Ishikawa (cell line): Measurements from ENCODE around the gene ATL1.

Experiments used
- CEBPB ChIP-seq: IDR thresholded peaks from 2 replicates; pipeline ENCODE4 v1.6.1; 2012
- CREB1 ChIP-seq: IDR thresholded peaks from 2 replicates; pipeline ENCODE4 v1.6.1; 2012; ENCODE audit warnings: low read depth
- EGR1 ChIP-seq: IDR thresholded peaks from 2 replicates; pipeline ENCODE4 v1.6.1; 2012
- EP300 ChIP-seq: IDR thresholded peaks from 2 replicates; pipeline ENCODE4 v1.6.1; 2012; ENCODE audit warnings: borderline replicate concordance
- FOXM1 ChIP-seq: IDR thresholded peaks from 2 replicates; pipeline ENCODE4 v1.6.1; 2012; ENCODE audit warnings: low read depth, borderline replicate concordance
- NFIC ChIP-seq: IDR thresholded peaks from 2 replicates; pipeline ENCODE4 v1.6.1; 2012
- RAD21 ChIP-seq: IDR thresholded peaks from 2 replicates; pipeline ENCODE4 v1.6.1; 2012; ENCODE audit warnings: low read depth
- TAF1 ChIP-seq: IDR thresholded peaks from 2 replicates; pipeline ENCODE4 v1.6.1; 2012; ENCODE audit warnings: low read depth, mild to moderate bottlenecking
- TCF12 ChIP-seq: IDR thresholded peaks from 2 replicates; pipeline ENCODE4 v1.6.1; 2012; ENCODE audit warnings: low read depth
- USF1 ChIP-seq: IDR thresholded peaks from 2 replicates; pipeline ENCODE4 v1.6.1; 2012
- YY1 ChIP-seq: IDR thresholded peaks from 2 replicates; pipeline ENCODE4 v1.6.1; 2012; ENCODE audit warnings: low read depth
- ZBTB7A ChIP-seq: IDR thresholded peaks from 2 replicates; pipeline ENCODE4 v1.6.1; 2012; ENCODE audit warnings: low read depth
- TF ChIP-seq, protein P1 (sequence below): IDR thresholded peaks from 2 replicates; pipeline ENCODE4 v1.6.1; 2012
- TF ChIP-seq, protein P2 (sequence below): IDR thresholded peaks from 2 replicates; pipeline ENCODE4 v1.6.1; 2012; ENCODE audit warnings: low read depth, mild to moderate bottlenecking

DNA sequence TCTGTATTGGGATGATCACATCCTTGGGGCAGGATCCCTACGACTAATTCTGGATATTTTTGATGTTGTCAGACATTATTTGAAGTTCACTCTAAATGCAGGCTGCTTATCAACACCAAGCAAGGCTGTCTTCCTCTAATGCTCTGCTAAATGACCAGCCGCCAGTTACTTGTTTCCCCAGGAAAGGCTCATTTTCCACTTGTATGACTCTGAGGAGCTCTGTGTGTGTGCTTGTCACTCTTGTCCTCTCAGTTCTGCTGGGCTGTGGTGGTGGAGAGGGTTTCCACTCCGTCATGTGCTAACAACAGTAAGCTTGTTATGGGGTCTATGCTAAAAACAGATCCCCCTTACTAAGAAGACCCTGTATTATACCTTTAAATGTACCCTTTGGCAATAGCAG, 42.1 kb downstream of the ATL1 start:
- TF ChIP-seq, protein P1, sequence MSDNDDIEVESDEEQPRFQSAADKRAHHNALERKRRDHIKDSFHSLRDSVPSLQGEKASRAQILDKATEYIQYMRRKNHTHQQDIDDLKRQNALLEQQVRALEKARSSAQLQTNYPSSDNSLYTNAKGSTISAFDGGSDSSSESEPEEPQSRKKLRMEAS, result no peak
- no peak for TF ChIP-seq YY1
- no peak for TF ChIP-seq RAD21
- no peak for TF ChIP-seq EP300
- no peak for TF ChIP-seq TAF1
- no peak for TF ChIP-seq TCF12
- TF ChIP-seq, protein P2, sequence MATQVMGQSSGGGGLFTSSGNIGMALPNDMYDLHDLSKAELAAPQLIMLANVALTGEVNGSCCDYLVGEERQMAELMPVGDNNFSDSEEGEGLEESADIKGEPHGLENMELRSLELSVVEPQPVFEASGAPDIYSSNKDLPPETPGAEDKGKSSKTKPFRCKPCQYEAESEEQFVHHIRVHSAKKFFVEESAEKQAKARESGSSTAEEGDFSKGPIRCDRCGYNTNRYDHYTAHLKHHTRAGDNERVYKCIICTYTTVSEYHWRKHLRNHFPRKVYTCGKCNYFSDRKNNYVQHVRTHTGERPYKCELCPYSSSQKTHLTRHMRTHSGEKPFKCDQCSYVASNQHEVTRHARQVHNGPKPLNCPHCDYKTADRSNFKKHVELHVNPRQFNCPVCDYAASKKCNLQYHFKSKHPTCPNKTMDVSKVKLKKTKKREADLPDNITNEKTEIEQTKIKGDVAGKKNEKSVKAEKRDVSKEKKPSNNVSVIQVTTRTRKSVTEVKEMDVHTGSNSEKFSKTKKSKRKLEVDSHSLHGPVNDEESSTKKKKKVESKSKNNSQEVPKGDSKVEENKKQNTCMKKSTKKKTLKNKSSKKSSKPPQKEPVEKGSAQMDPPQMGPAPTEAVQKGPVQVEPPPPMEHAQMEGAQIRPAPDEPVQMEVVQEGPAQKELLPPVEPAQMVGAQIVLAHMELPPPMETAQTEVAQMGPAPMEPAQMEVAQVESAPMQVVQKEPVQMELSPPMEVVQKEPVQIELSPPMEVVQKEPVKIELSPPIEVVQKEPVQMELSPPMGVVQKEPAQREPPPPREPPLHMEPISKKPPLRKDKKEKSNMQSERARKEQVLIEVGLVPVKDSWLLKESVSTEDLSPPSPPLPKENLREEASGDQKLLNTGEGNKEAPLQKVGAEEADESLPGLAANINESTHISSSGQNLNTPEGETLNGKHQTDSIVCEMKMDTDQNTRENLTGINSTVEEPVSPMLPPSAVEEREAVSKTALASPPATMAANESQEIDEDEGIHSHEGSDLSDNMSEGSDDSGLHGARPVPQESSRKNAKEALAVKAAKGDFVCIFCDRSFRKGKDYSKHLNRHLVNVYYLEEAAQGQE, result no peak
- TF ChIP-seq ZBTB7A, result no peak
- TF ChIP-seq FOXM1, result no peak
- no peak for TF ChIP-seq NFIC
- no peak for TF ChIP-seq CEBPB
- no peak for TF ChIP-seq EGR1
- no peak for TF ChIP-seq CREB1
- no peak for TF ChIP-seq USF1
